Measurements from ENCODE around the gene CNTNAP5. TPM values are rescaled to one million over a fixed set of nuclear protein-coding genes. Genes with fewer than 3 reads are reported as not detected.

CNTNAP5 gene
- total and polyA plus RNA-seq, 2 of the 8 experiments (the other 6 are each of a cell fraction or from before 2014, with no cell fraction given) = 0.11 to 0.76 TPM

DNA sequence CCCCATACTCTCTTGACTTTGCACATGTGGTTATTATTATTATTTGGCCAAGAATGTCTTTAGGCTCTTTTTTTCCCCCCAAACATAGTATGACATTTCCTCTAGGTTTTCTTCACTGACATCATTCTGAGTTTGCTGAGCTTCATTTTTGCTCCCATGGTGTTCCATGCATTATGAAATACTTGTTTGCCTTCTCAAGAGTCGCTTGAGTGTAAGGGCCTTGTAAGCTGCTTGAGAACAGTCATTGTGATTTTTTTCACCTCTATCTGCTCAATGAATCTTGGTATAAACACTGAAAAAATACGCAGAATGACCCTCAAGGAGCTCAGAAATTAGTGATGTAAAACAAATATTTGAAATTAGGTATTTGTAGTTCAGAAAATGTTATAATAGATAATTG is 688.9 kb downstream of the CNTNAP5 start:
- POLR2A ChIA-PET (ENCODE audit: partially characterized antibody) = no interaction called here
- Histone ChIP-seq H4K8ac (ENCODE audit: extremely low read depth, insufficient read depth, low read length) (no peak overlapping the region), H2BK20ac (ENCODE audit: low read length) (no peak overlapping the region), H2BK120ac (replicated peaks; ENCODE audit: low read depth, low read length) (no peak overlapping the region), H3K23me2 (ENCODE audit: low read depth, low read length) (no peaks in the 10 kb centered on the region; the same call in 1 of the 2 replicates), H3K4me3 (ENCODE audit: extremely low read depth in 1 of 4, insufficient read depth in 2 of 4, low read depth in 3 of 4, low read length in 4 of 4) (no peak overlapping the region), H3K4me1 (replicated peaks in 1 of 4; ENCODE audit: control insufficient read depth in 3 of 4, insufficient read depth in 4 of 4, low read length in 3 of 4) (no peaks in the 10 kb centered on the region), H3K27me3 (replicated peaks in 1 of 4; ENCODE audit: control insufficient read depth in 3 of 4, extremely low read depth in 1 of 4, insufficient read depth in 3 of 4, low read length in 3 of 4) (no peaks in the 10 kb centered on the region), H3K79me1 (ENCODE audit: low read depth, low read length) (no peaks in the 10 kb centered on the region), H3K27ac (ENCODE audit: low read depth, low read length) (no peak overlapping the region), H3K23ac (ENCODE audit: insufficient read length) (no peak overlapping the region), H2AK5ac (ENCODE audit: low read depth, low read length) (no peak overlapping the region), H3K4ac (replicated peaks; ENCODE audit: insufficient read length, low read depth, low read length) (no peak overlapping the region), H2BK15ac (ENCODE audit: low read length) (no peak overlapping the region), H3K56ac (replicated peaks; ENCODE audit: insufficient read length, low read depth, low read length) (no peak overlapping the region), H3K79me2 (ENCODE audit: control insufficient read depth in 1 of 2, insufficient read depth in 2 of 2, low read length in 2 of 2) (no peaks in the 10 kb centered on the region), H3K9ac (replicated peaks in 1 of 4; ENCODE audit: extremely low read depth in 1 of 4, low read depth in 3 of 4, low read length in 3 of 4) (no peak overlapping the region), H3K4me2 (ENCODE audit: insufficient read depth in 1 of 2, low read depth in 2 of 2, low read length in 2 of 2) (no peak overlapping the region), H4K5ac (ENCODE audit: insufficient read length, low read depth, low read length) (no peak overlapping the region), H4K91ac (replicated peaks; ENCODE audit: insufficient read length, low read length) (no peak overlapping the region), H4K20me1 (replicated peaks in 1 of 2; ENCODE audit: control insufficient read depth in 1 of 2, insufficient read depth in 2 of 2, low read length in 2 of 2) (no peaks in the 10 kb centered on the region), H3K36me3 (ENCODE audit: control insufficient read depth in 2 of 4, insufficient read depth in 4 of 4, low read length in 3 of 4) (no peaks in the 10 kb centered on the region), H3K9me3 (ENCODE audit: insufficient read depth in 2 of 2, low read depth in 1 of 2, low read length in 1 of 2) (no peaks in the 10 kb centered on the region), H2AFZ (ENCODE audit: low read length) (no peak overlapping the region), H2BK12ac (ENCODE audit: low read depth, low read length) (no peak overlapping the region), H2BK5ac (ENCODE audit: low read depth, low read length) (no peak overlapping the region), H3K18ac (ENCODE audit: extremely low read depth, low read length) (no peak overlapping the region), H3K14ac (ENCODE audit: insufficient read length) (no peak overlapping the region)
- 88% methylated on average over 2 of the region's 2 CpGs; no CpG with 5 or more reads in 1 of the 2 experiments for WGBS, 2 experiments (ENCODE audit: extremely low coverage in 1 of 2, insufficient coverage in 1 of 2, insufficient read length in 1 of 2, insufficient replicate concordance in 2 of 2, low coverage in 1 of 2, low lambda C conversion rate in 2 of 2, missing lambda C conversion rate in 1 of 2)
- no peak for DNase-seq (ENCODE audit: low read depth in 1 of 2, low spot score in 2 of 2)
- TF ChIP-seq, protein P1, sequence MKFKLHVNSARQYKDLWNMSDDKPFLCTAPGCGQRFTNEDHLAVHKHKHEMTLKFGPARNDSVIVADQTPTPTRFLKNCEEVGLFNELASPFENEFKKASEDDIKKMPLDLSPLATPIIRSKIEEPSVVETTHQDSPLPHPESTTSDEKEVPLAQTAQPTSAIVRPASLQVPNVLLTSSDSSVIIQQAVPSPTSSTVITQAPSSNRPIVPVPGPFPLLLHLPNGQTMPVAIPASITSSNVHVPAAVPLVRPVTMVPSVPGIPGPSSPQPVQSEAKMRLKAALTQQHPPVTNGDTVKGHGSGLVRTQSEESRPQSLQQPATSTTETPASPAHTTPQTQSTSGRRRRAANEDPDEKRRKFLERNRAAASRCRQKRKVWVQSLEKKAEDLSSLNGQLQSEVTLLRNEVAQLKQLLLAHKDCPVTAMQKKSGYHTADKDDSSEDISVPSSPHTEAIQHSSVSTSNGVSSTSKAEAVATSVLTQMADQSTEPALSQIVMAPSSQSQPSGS (IDR thresholded peaks at IDR 0.05; ENCODE audit: low read length) = no peak
- TF ChIP-seq SP2 (IDR thresholded peaks at IDR 0.05; ENCODE audit: low read length) (no peak), SUZ12 (IDR thresholded peaks at IDR 0.05; ENCODE audit: low read length) (no peak)
- no peak for FAIRE-seq
- CTCF ChIA-PET (ENCODE audit: partially characterized antibody) = interaction anchor here (0.6 kb wide), 1 partner anchor 8 kb away, joined by 6 read pairs; no protein-coding TSS in a partner anchor

Measured in H1 (cell line).